ENCODE data around the gene PRKAG2. TPM values are rescaled to one million over a fixed set of nuclear protein-coding genes. Genes with fewer than 3 reads are reported as not detected.

Gene PRKAG2
- total RNA-seq, 4 donors from 2014 or later: 19.5 to 30.8 (median 27.6) TPM

DNA sequence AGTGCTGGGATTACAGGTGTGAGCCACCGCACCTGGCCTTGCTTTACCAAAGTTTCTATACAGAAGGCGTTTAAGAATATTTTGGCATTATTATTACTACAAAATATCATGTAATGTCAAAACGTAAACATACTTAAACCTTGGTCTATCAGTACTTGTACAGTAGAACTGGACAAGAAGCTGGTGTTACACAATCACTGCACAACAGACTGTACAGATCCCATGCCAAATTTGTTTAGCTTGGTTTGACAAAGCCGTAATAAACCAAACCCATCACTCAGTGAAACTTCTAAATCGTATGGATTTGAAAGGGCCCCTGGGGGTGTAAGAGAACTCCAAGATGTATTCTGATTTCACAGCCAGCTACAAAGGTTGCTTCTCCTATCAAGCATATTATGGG is 305.4 kb downstream of the PRKAG2 start:
- Histone ChIP-seq H3K9me3 (no peaks in the 10 kb centered on the region), H3K27ac (no peak overlapping the region), H3K4me3 (replicated peaks in 1 of 3) (no peak overlapping the region), H3K4me1 (peaks cover 25 to 39% of the 10 kb centered on the region in 2 donors), H3K36me3 (no peaks in the 10 kb centered on the region), H3K27me3 (no peaks in the 10 kb centered on the region)
- no peak for TF ChIP-seq CTCF (IDR thresholded peaks at IDR 0.05)
- TF ChIP-seq POLR2A (IDR thresholded peaks at IDR 0.05): no peak
- intact Hi-C loops (cut with DNase I): loop anchor here (5.0 kb wide), 1 partner anchor 186 kb away; no protein-coding TSS in a partner anchor
- DNase-seq: no peak
- 98 to 100% methylated on average over 5 of the region's 5 CpGs for WGBS, 2 donors

DNA sequence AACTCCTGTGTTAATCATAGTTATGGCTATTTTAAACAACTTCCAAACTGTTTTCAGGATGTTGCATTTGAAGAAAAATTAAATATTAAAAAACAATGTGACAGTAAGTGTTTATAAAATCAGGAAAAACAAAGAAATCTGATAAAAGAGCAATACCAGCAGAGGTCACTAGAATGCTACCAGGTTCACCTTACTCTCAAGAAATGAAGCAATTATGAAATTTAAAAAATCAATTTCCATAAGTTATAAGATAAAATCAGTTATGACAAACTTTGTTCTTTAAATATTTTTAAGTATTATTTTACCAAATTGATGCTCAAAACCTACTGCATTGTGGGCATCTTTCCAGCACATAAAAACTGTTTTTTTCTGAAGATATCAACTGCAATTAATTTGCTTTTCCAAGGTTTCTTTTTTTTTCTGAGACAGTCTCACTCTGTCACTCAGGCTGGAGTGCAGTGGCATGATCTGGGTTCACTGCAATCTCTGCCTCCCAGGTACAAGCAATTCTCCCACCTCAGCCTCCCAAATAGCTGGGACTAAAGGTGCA is 306.5 kb downstream of the PRKAG2 start:
- TF ChIP-seq CTCF (IDR thresholded peaks at IDR 0.05) (peak; percentile 14 to 69 (median 36)), POLR2A (IDR thresholded peaks at IDR 0.05) (no peak)
- H3K9me3 ChIP-seq: no peaks in the 10 kb centered on the region
- intact Hi-C loops (cut with DNase I): loop anchor here (5.0 kb wide), 1 partner anchor 187 kb away; no protein-coding TSS in a partner anchor
- no peaks in the 10 kb centered on the region for H3K27me3 ChIP-seq
- no peaks in the 10 kb centered on the region for H3K36me3 ChIP-seq
- no peak for DNase-seq
- peak overlapping the region; percentile 82 to 86 (median 86) for H3K27ac ChIP-seq
- H3K4me1 ChIP-seq: peaks cover 23 to 39% of the 10 kb centered on the region in 2 donors
- H3K4me3 ChIP-seq (replicated peaks in 1 of 3): no peak overlapping the region

- no peaks in the 10 kb centered on the region for H3K27me3 ChIP-seq
- TF ChIP-seq POLR2A (IDR thresholded peaks at IDR 0.05) (no peak), CTCF (IDR thresholded peaks at IDR 0.05) (peak in 1 of 6 experiments; percentile 8)
- WGBS, 2 donors: 42 to 56% methylated on average over 20 of the region's 20 CpGs
- H3K4me3 ChIP-seq (replicated peaks in 1 of 3): no peak overlapping the region
- H3K9me3 ChIP-seq: no peaks in the 10 kb centered on the region
- peak overlapping the region; percentile 82 to 86 (median 86) for H3K27ac ChIP-seq
- intact Hi-C loops (cut with DNase I): no loop called here
- peak; percentile 89 for DNase-seq
- H3K4me1 ChIP-seq: peaks cover 22 to 39% of the 10 kb centered on the region in 2 donors
- no peaks in the 10 kb centered on the region for H3K36me3 ChIP-seq
These were observed 307.7 kb downstream of the PRKAG2 start for GRCh38 chr7:151568956-151569940.

- peak overlapping the region; percentile 79 to 86 (median 82) for H3K27ac ChIP-seq
- no peak for TF ChIP-seq CTCF (IDR thresholded peaks at IDR 0.05)
- TF ChIP-seq POLR2A (IDR thresholded peaks at IDR 0.05): no peak
- no peaks in the 10 kb centered on the region for H3K27me3 ChIP-seq
- intact Hi-C loops (cut with DNase I): no loop called here
- peaks cover 20 to 39% of the 10 kb centered on the region in 2 donors for H3K4me1 ChIP-seq
- DNase-seq: peak; percentile 94
- H3K9me3 ChIP-seq: no peaks in the 10 kb centered on the region
- 31 to 34% methylated on average over 8 of the region's 8 CpGs for WGBS, 2 donors
- peaks cover 5 to 8% of the 10 kb centered on the region in 2 donors for H3K36me3 ChIP-seq
- no peak overlapping the region for H3K4me3 ChIP-seq (replicated peaks in 1 of 3)
These were observed 310.0 kb downstream of the PRKAG2 start for GRCh38 chr7:151566897-151567320.

Measured in thyroid gland (tissue), 4 donors.